Non-pigmented ciliary epithelial cell (primary cell): Measurements from ENCODE around the gene WASHC2C.
"Not testable (repeated sequence)": the region's sequence is repeated elsewhere in the genome, so short reads cannot be mapped to it uniquely, and the experiment has no call there.

Experiments used
- DNase-seq: peaks from one replicate; pipeline ENCODE4 v3.0.0-alpha.2; 2010; ENCODE audit warnings: low read depth

The WASHC2C gene

GRCh38 chr10:45726703-45727420 is at the start of gene WASHC2C:
Gene WASHC2C, plus strand, starts transcription at chr10:45727266. Its CDS starts 52 bp downstream, at chr10:45727318.
- DNase-seq = not testable (repeated sequence)

- DNase-seq = not testable (repeated sequence)
Observed at GRCh38 chr10:45678467-45678866, 48.6 kb upstream of the WASHC2C start.

GRCh38 chr10:45710200-45710796 is 16.8 kb upstream of the WASHC2C start:
- DNase-seq = not testable (repeated sequence)

GRCh38 chr10:45711223-45711622 is 15.8 kb upstream of the WASHC2C start:
- DNase-seq = not testable (repeated sequence)

GRCh38 chr10:45717053-45717452 is 10.0 kb upstream of the WASHC2C start:
- DNase-seq = not testable (repeated sequence)

GRCh38 chr10:45717642-45718041 is 9.4 kb upstream of the WASHC2C start:
- not testable (repeated sequence) for DNase-seq

- not testable (repeated sequence) for DNase-seq
Observed at GRCh38 chr10:45721503-45721902, 5.6 kb upstream of the WASHC2C start.

- not testable (repeated sequence) for DNase-seq
Observed at GRCh38 chr10:45723851-45724250, 3.2 kb upstream of the WASHC2C start.

GRCh38 chr10:45727421-45727965 is 427 bp downstream of the WASHC2C start:
- DNase-seq = not testable (repeated sequence)

GRCh38 chr10:45734449-45734848 is 7.4 kb downstream of the WASHC2C start:
- DNase-seq = not testable (repeated sequence)

GRCh38 chr10:45734867-45735266 is 7.8 kb downstream of the WASHC2C start:
- not testable (repeated sequence) for DNase-seq

- not testable (repeated sequence) for DNase-seq
Observed at GRCh38 chr10:45741559-45741958, 14.5 kb downstream of the WASHC2C start.

- not testable (repeated sequence) for DNase-seq
Observed at GRCh38 chr10:45742014-45742413, 14.9 kb downstream of the WASHC2C start.

- not testable (repeated sequence) for DNase-seq
Observed at GRCh38 chr10:45751141-45751540, 24.1 kb downstream of the WASHC2C start.

- not testable (repeated sequence) for DNase-seq
Observed at GRCh38 chr10:45752210-45752609, 25.1 kb downstream of the WASHC2C start.

GRCh38 chr10:45753979-45754495 is 27.0 kb downstream of the WASHC2C start:
- peak; percentile 42 for DNase-seq

- DNase-seq = not testable (repeated sequence)
Observed at GRCh38 chr10:45755083-45755482, 28.0 kb downstream of the WASHC2C start.

GRCh38 chr10:45756065-45756464 is 29.0 kb downstream of the WASHC2C start:
- DNase-seq = not testable (repeated sequence)

- not testable (repeated sequence) for DNase-seq
Observed at GRCh38 chr10:45757661-45758396, 30.8 kb downstream of the WASHC2C start.

GRCh38 chr10:45761622-45762021 is 34.6 kb downstream of the WASHC2C start:
- not testable (repeated sequence) for DNase-seq

GRCh38 chr10:45763037-45763436 is 36.0 kb downstream of the WASHC2C start:
- DNase-seq = not testable (repeated sequence)

GRCh38 chr10:45768334-45768733 is 41.3 kb downstream of the WASHC2C start:
- not testable (repeated sequence) for DNase-seq
